LHCN-M2 (cell line): ENCODE data around the gene PSIP1. TPM values are rescaled to one million over a fixed set of nuclear protein-coding genes. Genes with fewer than 3 reads are reported as not detected.
A peak's percentile ranks its signal among the peaks of the same experiment; 100 is the strongest.
"Not testable (repeated sequence)": the region's sequence is repeated elsewhere in the genome, so short reads cannot be mapped to it uniquely, and the experiment has no call there.

Source experiments
- DNase-seq: peaks from one replicate; pipeline ENCODE4 v3.0.0-alpha.2; 2012; ENCODE audit warnings: low read depth
- polyA plus RNA-seq: library from polyadenylated mRNA; unstranded; fragments of >200 nt; gene quantifications from one replicate; pipeline ENCODE4 v1.2.1, GENCODE V29; 2012; ENCODE audit warnings: missing spikeins
- total RNA-seq: library from RNA; depleted of rRNA; stranded (reverse); fragments of >200 nt; gene quantifications from 2 replicates; pipeline ENCODE4 v1.2.3, GENCODE V29; 2014; rRNA removed

The PSIP1 gene
- total RNA-seq: 50.5 and 57.9 TPM in 2 replicates
- 20.2 TPM for polyA plus RNA-seq

DNA sequence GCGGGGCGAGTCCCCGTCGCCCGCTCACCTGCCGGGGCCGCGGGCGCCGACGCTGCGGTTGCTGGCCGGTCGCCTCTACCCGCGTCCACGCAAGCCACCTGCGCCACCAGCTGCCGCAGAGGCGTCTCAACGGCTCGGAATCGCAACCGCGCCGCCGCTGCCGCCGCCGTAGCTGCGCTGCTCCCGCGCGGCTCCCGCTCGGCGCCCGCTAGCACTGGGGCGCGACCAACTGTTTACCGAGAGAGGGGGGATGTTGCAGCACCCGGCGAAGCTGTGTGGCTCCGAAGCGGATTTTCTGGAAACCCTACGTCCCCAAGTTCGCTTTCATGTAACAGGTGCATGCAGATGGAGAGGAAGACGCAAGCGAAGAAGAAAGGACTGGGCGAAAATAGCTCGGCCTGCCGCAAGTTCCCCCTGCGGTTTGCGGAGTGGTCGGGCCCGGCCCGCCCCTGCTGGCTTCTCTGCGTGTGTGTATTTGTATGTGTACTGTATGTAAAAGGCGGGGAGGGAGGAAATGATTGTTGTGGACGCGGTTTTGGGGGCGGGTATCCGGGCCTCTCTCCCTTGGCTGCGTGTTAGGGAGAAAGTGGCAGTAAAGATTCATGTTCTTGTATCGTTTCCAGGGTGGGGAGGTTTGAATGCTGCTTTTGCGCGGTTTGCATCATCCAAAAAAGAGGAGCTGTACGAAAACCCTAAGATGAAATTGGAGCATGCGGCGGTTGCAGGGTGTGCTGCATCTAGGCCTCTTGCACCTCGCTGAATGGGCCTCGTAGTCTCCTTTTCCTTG lies at the start of gene PSIP1:
Gene PSIP1 (minus strand): TSS at position 182 of the 787 bp plus-strand sequence. CDS start 782 bp downstream, outside the sequence.
- peak; percentile 77 for DNase-seq

DNA sequence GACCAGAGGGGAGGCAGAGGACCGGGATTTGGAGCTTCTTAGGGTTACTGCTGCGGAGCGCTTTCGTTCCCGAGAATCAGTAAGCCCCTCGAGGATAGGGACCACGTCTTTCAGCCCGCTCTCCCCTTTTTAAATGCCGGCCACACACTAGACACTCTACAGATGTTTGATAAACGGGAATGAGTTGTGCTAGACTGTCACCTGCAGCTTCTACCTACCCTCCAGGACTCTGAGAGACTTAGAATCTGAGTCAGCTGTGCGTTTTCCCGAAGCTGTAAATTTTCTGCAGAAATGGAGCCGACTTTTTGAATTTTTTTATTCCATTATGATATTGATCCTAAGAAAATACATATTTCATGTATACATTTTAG lies 42.7 kb upstream of the PSIP1 start:
- DNase-seq: no peak

DNA sequence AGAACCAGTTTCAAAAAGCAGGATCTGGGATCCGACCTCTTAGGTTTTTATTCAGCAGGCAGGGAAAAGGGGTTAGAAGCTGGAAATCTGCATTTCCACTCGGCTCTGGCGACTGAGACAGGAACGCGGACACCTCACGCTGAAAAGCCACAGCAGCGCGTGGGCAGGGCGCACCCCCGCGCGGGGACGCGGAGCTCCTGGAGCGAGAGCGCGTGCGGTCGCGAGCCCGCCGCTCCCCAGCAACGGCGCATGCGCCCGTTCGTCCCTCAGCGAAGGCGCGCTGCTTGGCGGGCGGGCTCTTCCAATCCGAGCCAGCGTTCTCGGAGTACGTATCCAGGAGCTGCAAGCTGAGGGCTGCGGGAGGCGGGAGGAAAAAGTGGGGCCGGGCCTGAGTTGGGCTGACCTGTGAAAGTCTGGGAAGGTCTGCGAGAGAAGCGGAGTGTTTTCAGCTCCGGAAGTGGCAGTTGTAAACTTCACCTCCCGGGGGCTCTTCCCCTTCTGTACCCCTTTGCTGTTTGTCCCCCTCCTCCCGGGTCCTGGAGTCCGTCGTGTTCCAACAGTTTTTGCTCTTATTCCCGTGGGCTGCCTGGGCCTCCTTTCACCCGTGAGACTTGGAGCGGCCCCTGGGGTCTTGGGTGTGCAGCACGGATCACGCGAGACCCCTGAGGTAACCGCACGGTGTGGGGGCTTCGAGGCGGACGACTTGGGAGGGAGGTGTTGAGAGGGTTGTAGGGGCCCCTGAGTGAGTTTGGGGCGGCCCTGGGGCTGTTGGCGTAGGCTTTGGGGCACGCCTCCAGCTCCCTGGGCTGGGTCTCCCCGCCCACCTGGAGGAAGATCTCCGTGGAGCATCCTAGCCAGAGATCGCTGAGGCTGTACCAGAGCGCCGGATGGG lies 42.1 kb upstream of the PSIP1 start, which contains the start of gene CCDC171:
Gene CCDC171 (plus strand): TSS at position 408 of the 892 bp plus-strand sequence. CDS start 11,046 bp downstream, outside the sequence.
- peak; percentile 94 for DNase-seq

DNA sequence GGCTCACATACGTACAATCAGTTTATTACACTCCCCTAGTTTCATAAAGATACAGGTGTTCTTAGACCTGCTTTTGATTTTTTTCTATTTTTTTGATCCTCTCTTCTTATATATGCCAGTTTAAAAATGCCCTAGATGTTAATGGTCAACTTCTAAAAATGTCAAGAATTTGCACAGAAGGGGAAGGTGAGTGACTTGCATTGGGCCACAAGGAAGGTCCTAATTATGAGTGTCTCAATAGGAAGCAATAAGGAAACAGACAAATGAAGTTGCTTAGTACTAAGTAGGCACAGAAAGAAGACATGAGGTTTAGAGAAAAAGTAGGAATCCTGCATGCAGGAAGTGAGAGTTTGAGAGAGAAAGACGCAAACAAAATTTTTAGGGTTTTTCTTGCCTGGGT lies 38.8 kb upstream of the PSIP1 start:
- DNase-seq: no peak

DNA sequence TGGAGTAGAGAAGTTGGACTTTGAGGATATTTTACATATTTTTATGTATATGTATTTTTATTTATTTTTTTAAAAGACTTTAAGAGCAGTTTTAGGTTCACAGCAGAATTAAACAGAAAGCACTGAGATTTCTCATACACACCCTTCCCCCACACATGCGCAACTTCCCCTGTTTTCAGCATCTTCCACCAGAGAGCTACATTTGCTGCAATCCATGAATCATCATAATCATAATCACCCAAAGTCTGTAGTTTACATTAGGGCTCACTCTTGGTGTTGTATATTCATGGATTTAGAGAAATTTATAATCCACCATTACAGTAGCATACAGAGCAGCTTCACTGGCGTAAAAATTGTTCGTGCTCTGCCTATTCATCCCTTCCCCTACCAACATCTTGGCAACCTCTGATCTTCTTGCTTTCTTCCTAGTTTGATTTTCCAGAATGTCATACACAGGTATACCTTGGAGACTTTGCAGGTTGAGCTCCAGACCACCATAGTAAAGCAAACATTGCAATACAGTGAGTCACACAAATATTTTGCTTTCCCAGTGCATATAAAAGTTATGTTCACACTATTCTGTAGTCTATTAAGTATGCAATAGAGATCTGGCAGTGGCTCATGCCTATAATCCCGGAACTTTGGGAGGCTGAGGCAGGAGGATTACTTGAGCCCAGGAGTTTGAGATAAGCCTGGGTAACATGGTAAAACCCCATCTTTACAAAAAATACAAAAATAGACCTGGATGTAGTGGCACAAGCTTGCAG lies 32.5 kb upstream of the PSIP1 start:
- peak; percentile 9 for DNase-seq

DNA sequence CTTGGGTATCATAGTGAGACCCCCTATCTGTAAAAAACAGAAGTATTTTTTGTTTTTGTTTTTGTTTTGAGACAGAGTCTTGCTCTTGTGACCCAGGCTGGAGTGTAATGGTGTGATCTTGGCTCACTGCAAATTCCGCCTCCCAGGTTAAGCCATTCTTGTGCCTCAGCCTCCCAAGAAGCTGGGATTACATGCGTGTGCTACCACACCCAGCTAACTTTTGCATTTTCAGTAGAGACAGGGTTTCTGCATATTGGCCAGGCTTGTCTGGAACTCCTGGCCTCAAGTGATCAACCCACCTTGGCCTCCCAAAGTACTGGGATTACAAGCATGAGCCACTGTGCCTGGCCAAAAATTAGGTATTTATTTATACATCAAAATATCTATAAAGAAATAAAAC lies 31.9 kb upstream of the PSIP1 start:
- no peak for DNase-seq

DNA sequence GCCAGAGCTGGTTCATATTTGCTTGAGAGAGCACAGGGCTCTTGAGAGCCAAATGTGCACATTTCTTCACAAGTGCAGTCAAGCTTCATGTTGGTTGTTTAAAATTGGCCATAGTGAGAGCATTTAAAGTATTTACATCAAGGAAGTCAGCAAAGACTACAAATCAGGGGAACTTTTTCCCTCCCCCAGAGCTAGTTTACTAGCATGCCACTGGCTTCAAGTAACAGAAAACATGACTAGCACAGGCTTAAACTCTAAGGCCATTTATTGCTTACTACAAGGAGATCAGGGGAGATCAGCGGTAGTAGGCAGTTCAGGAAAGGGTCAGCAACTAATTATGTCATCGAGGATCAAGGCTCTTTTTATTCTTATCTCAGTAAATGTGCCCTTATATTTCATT lies 31.1 kb upstream of the PSIP1 start:
- DNase-seq: no peak

DNA sequence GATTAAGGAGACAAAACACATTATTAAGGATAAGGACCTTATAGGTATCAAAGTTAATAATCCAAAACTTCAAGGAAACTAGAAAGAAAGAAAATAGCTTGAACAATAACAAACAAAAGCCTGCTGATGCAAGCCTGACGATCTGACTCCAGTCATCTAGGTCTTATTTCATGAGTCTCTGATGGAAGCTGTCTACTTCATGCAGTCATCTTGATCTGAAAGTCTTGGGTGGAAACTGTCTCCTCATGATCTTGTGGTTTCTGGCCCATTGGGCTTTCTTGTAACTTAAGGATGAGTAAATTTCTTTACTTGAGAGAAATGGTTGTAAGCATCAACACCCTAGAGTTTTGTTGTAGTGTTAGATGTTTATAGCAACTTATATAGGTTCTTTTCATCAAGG lies 20.6 kb upstream of the PSIP1 start:
- no peak for DNase-seq

DNA sequence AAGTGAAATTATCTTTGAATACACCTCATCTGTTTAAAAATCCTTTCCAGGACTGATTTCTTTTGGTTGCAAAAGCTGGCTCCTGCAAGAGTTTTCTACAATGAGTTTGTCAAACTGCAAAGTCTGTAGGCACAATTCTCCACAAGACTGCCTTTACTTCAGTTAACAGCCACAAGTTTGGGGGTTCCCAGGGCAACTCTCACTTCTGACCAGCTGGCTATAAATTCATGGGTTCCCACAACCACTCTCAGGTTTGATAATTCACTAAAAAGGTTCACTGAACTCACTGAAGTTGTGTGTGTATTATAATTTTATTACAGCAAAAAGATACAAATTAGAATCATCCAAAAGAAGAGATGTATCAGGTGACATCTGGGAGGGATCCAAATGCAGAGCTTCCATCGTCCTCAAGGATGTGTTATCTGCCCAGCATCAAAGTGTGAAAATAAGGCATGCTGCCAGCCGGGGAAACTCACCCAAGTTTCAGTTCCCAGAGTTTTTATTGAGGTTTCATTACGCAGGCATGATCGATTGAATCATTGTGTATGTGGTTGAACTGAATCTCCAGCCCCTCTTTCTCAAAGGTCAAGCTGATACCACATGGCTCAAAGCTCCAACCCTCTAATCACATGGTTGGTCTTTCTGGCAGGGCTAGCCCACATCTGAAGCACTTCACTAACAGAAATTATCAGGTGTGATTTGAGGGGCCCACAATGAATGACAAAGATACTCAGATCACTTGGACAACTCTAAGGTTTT lies 19.0 kb upstream of the PSIP1 start:
- DNase-seq: peak; percentile 5

DNA sequence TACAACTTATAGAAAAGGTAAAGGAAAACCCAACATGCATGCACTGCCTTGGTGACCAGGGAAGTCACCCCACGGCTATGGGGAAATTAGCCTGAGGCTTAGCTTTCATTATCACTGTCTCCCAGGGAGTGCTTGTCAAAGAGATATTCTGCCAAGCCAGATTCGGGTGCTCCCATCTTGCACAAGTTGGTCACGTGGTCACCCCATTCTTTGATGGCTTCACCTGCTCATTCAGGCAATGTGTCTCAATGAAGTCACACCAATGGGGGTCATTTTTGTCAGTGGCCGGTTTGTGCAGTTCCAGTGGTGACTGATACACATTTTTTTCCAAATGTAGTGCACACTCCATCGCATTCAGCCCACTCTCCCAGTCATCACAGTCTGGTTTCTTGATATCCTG lies 16.3 kb upstream of the PSIP1 start:
- not testable (repeated sequence) for DNase-seq

DNA sequence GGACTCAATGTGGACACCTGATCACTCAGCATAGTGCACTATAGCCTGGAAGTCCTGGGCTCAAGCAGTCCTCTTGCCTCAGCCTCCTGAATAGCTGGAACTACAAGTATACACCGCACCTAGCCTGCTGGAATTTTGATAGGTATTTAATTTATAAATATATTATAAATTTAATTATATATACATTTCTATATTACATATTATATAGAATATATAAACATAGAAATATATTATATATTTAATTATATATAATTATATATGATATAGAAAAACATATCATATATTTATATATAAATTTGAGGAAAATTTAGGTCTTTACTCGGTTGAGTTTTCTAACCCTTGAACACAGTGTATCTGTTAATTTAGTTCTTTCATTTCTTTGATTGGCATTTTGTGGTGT lies 15.2 kb upstream of the PSIP1 start:
- DNase-seq: no peak

DNA sequence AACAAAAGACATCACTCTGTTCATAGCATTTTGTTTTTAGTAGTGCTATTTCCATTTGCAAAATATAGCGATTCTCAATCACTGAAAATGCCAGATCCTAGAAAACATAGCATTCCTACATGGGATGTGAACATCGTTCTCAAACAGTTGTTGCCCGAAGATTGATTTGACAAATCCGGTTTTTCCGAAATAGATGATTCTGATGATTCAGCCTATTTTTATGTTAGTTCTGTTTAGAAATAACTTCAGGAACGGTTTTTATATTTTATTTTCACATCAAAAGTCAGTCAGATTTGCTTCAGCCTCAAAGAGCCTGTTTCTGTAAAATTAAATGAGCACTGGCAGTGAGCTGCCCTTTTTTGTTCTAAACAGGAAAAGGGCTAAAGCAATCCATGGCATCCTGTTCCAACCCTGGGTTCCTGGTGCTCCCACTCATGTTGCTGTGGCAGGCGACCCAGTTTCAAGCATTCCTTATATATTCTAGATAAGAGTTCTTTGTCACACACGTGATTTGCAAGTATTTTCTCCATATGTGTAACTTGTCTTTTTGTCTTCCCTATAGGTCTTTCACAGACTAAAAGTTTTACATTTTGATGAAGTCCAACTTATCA lies 14.2 kb upstream of the PSIP1 start:
- DNase-seq: no peak

DNA sequence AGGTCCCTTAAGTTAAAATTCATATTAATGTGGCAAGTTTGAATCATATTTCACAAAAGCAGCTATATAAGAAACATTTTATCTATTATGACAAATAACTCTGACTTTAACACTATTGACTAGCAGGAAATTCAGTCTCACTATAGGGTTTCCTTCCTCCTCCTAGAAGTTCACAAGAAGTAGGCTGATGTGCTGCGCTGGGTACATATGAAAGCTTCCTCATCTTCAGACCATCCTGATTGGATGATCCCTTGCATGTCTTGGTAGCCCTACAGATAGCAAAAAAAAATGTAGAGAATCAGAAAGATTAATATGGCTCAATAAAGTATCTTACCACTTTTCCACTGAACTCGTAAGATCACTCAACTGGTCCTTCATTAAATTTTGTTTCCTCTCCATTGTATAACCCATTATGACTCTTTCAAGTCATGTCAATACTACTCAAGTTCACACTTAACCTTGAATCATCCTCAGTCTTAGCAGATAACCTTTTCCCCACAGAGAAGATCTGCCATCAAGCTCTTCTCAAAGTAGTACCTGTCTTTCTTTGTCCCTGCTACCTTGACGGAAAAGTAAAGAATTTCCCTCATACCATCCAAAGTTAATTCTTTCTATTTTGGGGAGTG lies 11.5 kb upstream of the PSIP1 start:
- no peak for DNase-seq

DNA sequence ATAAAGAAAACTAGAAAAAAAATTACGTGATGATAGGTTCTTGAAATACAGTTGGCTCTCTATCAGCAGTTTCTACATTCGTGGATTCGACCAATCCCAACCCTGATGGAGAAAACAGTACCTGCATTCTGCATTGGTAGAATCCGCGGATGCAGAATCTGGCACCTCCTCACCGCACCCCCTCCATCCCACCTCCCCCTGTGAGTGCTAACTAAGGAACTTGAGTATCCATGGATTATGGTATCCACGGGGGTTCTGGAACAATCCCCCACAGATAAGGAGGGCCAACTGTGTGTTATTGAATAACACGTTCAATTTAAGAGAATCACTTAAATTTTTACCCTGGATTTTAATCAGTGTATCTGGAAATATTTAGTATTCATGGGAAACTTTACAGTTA lies 10.5 kb upstream of the PSIP1 start:
- no peak for DNase-seq

DNA sequence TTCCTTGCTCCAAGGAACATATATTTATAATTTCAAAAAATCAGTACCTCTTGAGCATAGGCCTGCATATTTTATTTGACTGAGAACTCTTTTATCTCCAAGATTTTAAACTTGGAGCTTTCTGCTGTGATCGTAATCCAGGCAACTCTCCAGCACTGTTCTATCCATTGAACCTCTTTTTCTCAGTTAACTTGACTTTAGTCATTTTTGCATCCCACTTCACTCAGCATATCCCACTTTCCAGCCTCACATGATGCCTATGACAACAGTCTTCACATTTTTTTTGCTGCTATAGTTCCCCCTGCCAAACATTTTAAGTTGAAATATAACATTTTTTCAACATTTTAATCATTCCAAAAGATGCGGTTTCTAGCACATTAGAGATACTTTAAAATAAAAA lies 9.1 kb upstream of the PSIP1 start:
- DNase-seq: no peak

DNA sequence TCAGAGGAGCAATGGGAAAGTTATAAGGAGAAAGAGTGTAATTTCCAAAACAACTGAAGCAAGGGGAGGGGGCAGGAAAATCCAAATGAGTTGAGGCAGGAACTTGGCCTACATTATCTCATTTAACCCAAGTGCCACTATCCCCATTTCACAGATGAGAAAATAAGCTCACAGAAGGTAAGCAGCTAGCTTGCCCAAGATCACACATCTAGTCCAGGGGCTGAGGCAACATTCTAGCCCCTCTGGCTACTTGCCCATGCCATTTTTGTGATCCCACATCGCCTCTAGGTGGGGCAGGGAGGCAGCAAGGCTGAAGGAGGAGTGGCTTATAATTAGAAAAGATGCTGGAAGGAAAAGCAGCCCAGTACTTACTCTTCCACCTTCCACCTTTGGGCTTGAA lies 2.6 kb upstream of the PSIP1 start:
- peak; percentile 41 for DNase-seq

DNA sequence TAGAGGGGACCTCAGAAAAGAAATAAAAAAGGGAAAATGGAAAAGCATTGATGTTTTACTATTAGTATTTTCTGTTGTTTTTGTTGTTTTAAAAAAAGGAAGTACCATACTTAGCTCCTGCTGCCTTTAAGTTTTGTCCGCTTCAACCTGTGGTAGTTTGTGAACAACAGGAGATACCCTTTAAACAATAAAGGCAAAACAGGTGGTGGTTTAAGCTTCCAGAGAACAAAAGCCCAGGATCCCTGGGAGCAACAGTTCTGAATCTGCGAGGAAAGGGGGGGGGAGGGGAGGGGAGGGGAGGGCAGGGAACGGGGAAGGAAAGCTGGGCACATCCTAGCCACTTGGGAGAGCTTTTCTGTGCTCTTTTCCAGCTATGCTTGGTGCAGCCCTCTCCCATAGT lies 2.1 kb upstream of the PSIP1 start:
- DNase-seq: no peak

DNA sequence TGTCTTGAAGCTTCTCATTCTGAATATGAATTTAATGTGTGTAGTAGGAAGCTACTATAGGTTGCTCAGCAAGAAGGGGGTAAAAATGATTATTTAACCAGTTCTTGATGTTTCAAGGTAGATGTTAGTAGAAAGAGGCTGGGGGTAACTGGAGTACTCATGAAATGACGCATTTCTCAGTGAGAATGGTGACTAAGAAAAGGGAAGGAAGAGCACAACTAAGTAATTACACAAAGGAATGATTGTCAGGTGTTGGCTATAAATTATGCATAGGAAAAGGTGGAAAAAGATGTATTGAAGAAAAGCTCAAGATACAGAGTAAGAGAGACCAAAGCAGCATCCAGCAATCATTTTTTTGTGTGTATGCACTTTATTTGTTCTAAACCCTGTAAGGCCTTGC lies 1.4 kb upstream of the PSIP1 start:
- DNase-seq: no peak

DNA sequence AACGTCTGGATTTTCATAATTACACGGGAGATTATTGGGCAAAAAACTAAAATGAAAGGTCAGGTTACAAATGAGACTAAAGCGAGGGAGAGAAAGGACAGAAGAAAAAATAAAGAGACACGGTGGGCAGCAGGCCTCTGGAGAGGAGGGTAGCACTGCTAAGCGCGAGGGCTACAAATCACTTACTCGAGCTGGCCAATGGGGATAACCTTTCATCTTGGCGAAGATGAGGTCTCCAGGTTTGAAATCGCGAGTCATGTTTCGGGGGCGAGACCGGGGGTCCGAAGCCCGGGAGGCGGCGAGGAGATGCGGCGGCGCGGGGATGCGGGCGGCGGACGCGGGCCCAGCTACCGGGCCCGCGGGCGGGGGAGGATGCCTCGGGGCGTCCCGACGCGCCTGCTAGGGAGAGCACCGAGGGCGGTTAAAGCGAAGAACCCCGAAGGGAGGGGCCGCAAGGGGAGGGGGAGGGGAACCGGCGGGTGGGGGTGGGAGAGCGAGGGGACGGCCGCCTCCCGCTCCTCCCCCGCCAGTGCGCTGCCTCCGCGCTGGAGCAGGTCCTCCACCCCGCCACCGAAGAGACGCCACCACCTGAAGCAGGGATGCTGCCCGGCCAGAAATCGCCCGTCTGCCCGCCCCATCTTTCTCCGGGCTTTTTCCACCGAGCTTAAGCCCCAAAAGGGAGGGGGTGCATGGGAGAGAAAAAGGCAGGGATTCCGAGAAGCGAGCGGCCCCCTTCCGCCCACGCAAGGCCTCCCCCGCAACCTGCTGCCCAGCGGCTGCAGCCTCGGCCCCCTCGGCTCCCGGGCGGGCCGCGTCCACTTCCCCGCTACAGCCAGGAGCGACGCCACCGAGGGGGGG lies 610 bp downstream of the PSIP1 start:
- DNase-seq: peak; percentile 17
